Measurements from ENCODE around the gene CNNM3.

Gene CNNM3

DNA sequence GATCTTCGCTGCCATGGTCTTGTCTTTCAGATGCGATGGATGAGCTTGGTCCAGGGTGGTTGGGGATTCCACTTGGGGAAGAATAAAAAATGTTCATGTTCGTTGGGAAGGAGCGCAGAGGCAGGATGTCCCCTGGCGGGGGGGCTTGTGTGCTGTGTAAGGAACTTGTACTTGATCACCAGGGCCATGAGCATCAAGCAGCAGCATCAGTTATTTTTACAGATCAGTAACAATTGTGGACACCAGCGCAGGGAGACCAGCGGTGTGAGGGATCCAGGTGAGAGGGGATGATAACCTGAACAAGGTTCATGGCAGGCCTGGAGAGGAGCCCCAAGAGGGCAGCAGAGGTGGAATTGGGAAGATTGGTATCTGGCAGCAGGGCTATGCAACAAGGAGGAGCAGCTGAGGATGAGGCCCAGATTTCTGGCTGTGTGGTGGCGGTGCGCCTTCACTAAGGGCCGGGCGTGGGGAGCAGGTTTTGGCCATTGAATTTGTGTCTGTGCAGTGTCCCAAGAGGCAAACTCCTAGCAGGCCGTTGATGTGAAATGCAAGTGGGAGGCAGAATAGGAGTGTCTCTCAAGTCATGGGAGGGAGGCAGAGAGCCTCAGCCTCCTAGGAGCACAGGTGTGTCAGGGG is 3.9 kb downstream of the CNNM3 start:
- no peak overlapping the region for H3K4me3 ChIP-seq (ENCODE audit: low read depth, low read length)
- H3K27ac ChIP-seq (ENCODE audit: low read depth, low read length): no peak overlapping the region
- no peaks in the 10 kb centered on the region for H3K27me3 ChIP-seq (ENCODE audit: control insufficient read depth, insufficient read depth, low read length)
- peaks cover 13% of the 10 kb centered on the region for H3K4me1 ChIP-seq (ENCODE audit: control insufficient read depth, insufficient read depth, low read length)
- H3K9ac ChIP-seq (ENCODE audit: low read depth, low read length): no peak overlapping the region
- H3K9me3 ChIP-seq (ENCODE audit: control insufficient read depth, insufficient read depth, low read length): no peaks in the 10 kb centered on the region
- peaks cover 46% of the 10 kb centered on the region for H3K36me3 ChIP-seq (ENCODE audit: control insufficient read depth, insufficient read depth, low read length)

DNA sequence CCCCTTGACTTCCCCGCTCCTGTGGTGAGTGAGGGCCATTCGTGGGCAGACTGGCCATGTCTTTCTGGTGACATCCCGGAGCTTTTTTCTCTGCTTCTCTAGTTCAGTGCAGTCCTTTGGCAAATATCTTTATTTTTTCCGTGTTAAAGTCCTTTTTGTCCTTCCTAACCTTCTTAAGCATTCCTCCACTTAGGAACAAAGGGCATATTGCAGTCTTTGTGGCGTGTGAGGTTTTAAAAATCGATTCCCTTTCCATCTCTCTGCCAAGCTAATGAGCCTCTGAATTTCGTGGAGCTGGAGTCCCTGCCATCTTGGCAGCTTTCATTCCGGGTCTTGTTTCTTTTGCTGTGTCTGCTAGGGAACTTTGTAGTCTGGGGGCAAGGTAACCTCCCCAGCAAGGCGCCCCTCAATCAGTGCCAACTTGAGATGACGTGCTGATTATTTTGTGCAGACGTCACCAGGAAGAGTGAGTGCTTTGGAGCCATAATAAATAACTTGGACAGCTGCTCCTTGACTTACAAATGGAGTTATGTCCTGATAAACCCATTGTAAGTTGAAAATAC is 5.1 kb downstream of the CNNM3 start:
- H3K36me3 ChIP-seq (ENCODE audit: control insufficient read depth, insufficient read depth, low read length): peaks cover 58% of the 10 kb centered on the region

GRCh38 chr2:96822786-96823185 is 6.7 kb downstream of the CNNM3 start:
- Histone ChIP-seq H3K27me3 (ENCODE audit: control insufficient read depth, insufficient read depth, low read length) (no peaks in the 10 kb centered on the region), H3K9ac (ENCODE audit: low read depth, low read length) (no peak overlapping the region), H3K4me1 (ENCODE audit: control insufficient read depth, insufficient read depth, low read length) (peaks cover 9% of the 10 kb centered on the region), H3K9me3 (ENCODE audit: control insufficient read depth, insufficient read depth, low read length) (no peaks in the 10 kb centered on the region), H3K27ac (ENCODE audit: low read depth, low read length) (no peak overlapping the region), H3K4me3 (ENCODE audit: low read depth, low read length) (no peak overlapping the region), H3K36me3 (ENCODE audit: control insufficient read depth, insufficient read depth, low read length) (peaks cover 70% of the 10 kb centered on the region)

More for the DNA sequence above, 5.1 kb downstream of the CNNM3 start:
- Histone ChIP-seq H3K9ac (ENCODE audit: low read depth, low read length) (no peak overlapping the region), H3K9me3 (ENCODE audit: control insufficient read depth, insufficient read depth, low read length) (no peaks in the 10 kb centered on the region), H3K27me3 (ENCODE audit: control insufficient read depth, insufficient read depth, low read length) (no peaks in the 10 kb centered on the region), H3K4me1 (ENCODE audit: control insufficient read depth, insufficient read depth, low read length) (peaks cover 13% of the 10 kb centered on the region), H3K4me3 (ENCODE audit: low read depth, low read length) (no peak overlapping the region), H3K27ac (ENCODE audit: low read depth, low read length) (no peak overlapping the region)

DNA sequence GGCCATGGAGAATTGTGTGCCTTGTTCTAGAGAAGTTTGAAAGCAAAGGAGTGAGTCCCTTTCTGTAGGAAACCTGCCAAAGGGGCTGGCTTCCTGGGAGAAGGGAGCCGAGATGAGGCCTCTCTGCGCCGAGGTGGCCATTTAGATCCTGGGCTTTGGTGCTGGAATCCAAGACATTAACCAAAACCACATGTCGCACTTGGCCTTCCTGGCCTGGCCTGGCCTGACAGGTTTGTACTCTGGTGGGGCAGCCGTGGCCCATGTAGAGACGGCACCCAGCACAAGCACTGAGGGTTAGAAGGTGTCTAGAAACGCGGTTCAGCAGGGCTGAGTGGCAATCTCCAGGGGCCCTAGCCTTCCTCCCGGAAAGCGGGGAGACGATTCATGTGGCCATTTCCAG is 7.1 kb downstream of the CNNM3 start:
- H3K9ac ChIP-seq (ENCODE audit: low read depth, low read length): no peak overlapping the region
- no peak overlapping the region for H3K27ac ChIP-seq (ENCODE audit: low read depth, low read length)
- no peak overlapping the region for H3K4me3 ChIP-seq (ENCODE audit: low read depth, low read length)
- no peaks in the 10 kb centered on the region for H3K27me3 ChIP-seq (ENCODE audit: control insufficient read depth, insufficient read depth, low read length)
- H3K9me3 ChIP-seq (ENCODE audit: control insufficient read depth, insufficient read depth, low read length): no peaks in the 10 kb centered on the region
- peaks cover 71% of the 10 kb centered on the region for H3K36me3 ChIP-seq (ENCODE audit: control insufficient read depth, insufficient read depth, low read length)
- peaks cover 6% of the 10 kb centered on the region; the same call in 1 of the 2 replicates for H3K4me1 ChIP-seq (ENCODE audit: control insufficient read depth, insufficient read depth, low read length)

GRCh38 chr2:96824079-96824870 is 8.2 kb downstream of the CNNM3 start:
- H3K27ac ChIP-seq (ENCODE audit: low read depth, low read length): no peak overlapping the region
- no peaks in the 10 kb centered on the region for H3K27me3 ChIP-seq (ENCODE audit: control insufficient read depth, insufficient read depth, low read length)

GRCh38 chr2:96825057-96825456 is 9.0 kb downstream of the CNNM3 start:
- H3K27me3 ChIP-seq (ENCODE audit: control insufficient read depth, insufficient read depth, low read length): no peaks in the 10 kb centered on the region
- peaks cover 76% of the 10 kb centered on the region for H3K36me3 ChIP-seq (ENCODE audit: control insufficient read depth, insufficient read depth, low read length)
- no peak overlapping the region for H3K4me3 ChIP-seq (ENCODE audit: low read depth, low read length)
- H3K27ac ChIP-seq (ENCODE audit: low read depth, low read length): no peak overlapping the region
- peaks cover 6% of the 10 kb centered on the region; the same call in 1 of the 2 replicates for H3K4me1 ChIP-seq (ENCODE audit: control insufficient read depth, insufficient read depth, low read length)
- H3K9ac ChIP-seq (ENCODE audit: low read depth, low read length): no peak overlapping the region
- no peaks in the 10 kb centered on the region for H3K9me3 ChIP-seq (ENCODE audit: control insufficient read depth, insufficient read depth, low read length)

More at GRCh38 chr2:96824079-96824870, 8.2 kb downstream of the CNNM3 start:
- Histone ChIP-seq H3K9ac (ENCODE audit: low read depth, low read length) (no peak overlapping the region), H3K4me3 (ENCODE audit: low read depth, low read length) (no peak overlapping the region), H3K9me3 (ENCODE audit: control insufficient read depth, insufficient read depth, low read length) (no peaks in the 10 kb centered on the region), H3K36me3 (ENCODE audit: control insufficient read depth, insufficient read depth, low read length) (peaks cover 75% of the 10 kb centered on the region), H3K4me1 (ENCODE audit: control insufficient read depth, insufficient read depth, low read length) (peaks cover 6% of the 10 kb centered on the region; the same call in 1 of the 2 replicates)

DNA sequence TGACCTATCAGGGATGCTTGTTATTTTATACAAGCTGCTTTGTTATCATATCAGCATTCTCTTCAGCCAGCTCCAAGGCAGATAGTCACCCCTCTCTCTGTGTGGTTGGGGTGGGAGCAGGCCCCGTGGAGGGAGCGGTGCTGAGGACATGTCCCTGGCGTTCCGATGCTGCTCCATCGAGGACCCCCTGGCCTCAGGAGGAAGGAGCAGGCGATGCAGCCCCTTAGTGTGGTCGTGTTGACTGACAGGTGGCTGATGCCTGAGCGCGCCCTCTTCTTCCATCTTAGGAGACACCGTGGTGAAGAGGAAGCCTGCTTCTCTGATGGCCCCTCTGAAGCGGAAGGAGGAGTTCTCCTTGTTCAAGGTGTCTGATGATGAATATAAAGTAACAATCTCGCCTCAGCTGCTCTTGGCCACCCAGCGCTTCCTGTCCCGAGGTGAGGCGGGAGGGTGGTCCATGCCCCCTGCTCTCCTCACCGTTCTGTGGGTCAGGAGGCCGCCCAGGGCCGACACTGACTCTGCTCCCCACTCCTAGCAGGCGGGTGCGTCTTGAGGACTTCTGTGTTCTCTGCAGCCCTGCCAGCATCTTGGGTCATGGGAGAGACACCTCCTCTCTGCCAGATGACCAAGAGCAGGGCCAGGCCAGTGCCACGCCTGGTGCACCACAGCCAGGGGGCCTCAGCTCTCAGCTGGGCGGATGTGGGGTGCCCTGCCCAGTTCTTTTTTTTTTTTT is 10.6 kb downstream of the CNNM3 start:
- Histone ChIP-seq H3K4me1 (ENCODE audit: control insufficient read depth, insufficient read depth, low read length) (no peaks in the 10 kb centered on the region), H3K36me3 (ENCODE audit: control insufficient read depth, insufficient read depth, low read length) (peaks cover 89% of the 10 kb centered on the region), H3K4me3 (ENCODE audit: low read depth, low read length) (no peak overlapping the region), H3K27me3 (ENCODE audit: control insufficient read depth, insufficient read depth, low read length) (no peaks in the 10 kb centered on the region), H3K9me3 (ENCODE audit: control insufficient read depth, insufficient read depth, low read length) (no peaks in the 10 kb centered on the region), H3K27ac (ENCODE audit: low read depth, low read length) (no peak overlapping the region), H3K9ac (ENCODE audit: low read depth, low read length) (no peak overlapping the region)

- Histone ChIP-seq H3K4me1 (ENCODE audit: control insufficient read depth, insufficient read depth, low read length) (peaks cover 17% of the 10 kb centered on the region), H3K36me3 (ENCODE audit: control insufficient read depth, insufficient read depth, low read length) (peaks cover 87% of the 10 kb centered on the region), H3K27ac (ENCODE audit: low read depth, low read length) (no peak overlapping the region)
These were observed 12.4 kb downstream of the CNNM3 start for GRCh38 chr2:96828436-96828835.

GRCh38 chr2:96828874-96829273 is 12.8 kb downstream of the CNNM3 start:
- no peak overlapping the region for H3K4me3 ChIP-seq (ENCODE audit: low read depth, low read length)
- H3K36me3 ChIP-seq (ENCODE audit: control insufficient read depth, insufficient read depth, low read length): peaks cover 87% of the 10 kb centered on the region
- no peaks in the 10 kb centered on the region for H3K27me3 ChIP-seq (ENCODE audit: control insufficient read depth, insufficient read depth, low read length)
- H3K27ac ChIP-seq (ENCODE audit: low read depth, low read length): no peak overlapping the region
- no peak overlapping the region for H3K9ac ChIP-seq (ENCODE audit: low read depth, low read length)
- no peaks in the 10 kb centered on the region for H3K9me3 ChIP-seq (ENCODE audit: control insufficient read depth, insufficient read depth, low read length)
- H3K4me1 ChIP-seq (ENCODE audit: control insufficient read depth, insufficient read depth, low read length): peaks cover 19% of the 10 kb centered on the region

More at GRCh38 chr2:96828436-96828835, 12.4 kb downstream of the CNNM3 start:
- no peaks in the 10 kb centered on the region for H3K27me3 ChIP-seq (ENCODE audit: control insufficient read depth, insufficient read depth, low read length)
- H3K9ac ChIP-seq (ENCODE audit: low read depth, low read length): no peak overlapping the region
- no peak overlapping the region for H3K4me3 ChIP-seq (ENCODE audit: low read depth, low read length)
- no peaks in the 10 kb centered on the region for H3K9me3 ChIP-seq (ENCODE audit: control insufficient read depth, insufficient read depth, low read length)

GRCh38 chr2:96830044-96830562 is 14.0 kb downstream of the CNNM3 start:
- H3K27ac ChIP-seq (ENCODE audit: low read depth, low read length): no peak overlapping the region
- no peak overlapping the region for H3K4me3 ChIP-seq (ENCODE audit: low read depth, low read length)
- peaks cover 19% of the 10 kb centered on the region for H3K4me1 ChIP-seq (ENCODE audit: control insufficient read depth, insufficient read depth, low read length)
- no peaks in the 10 kb centered on the region for H3K27me3 ChIP-seq (ENCODE audit: control insufficient read depth, insufficient read depth, low read length)
- H3K9ac ChIP-seq (ENCODE audit: low read depth, low read length): no peak overlapping the region
- no peaks in the 10 kb centered on the region for H3K9me3 ChIP-seq (ENCODE audit: control insufficient read depth, insufficient read depth, low read length)
- H3K36me3 ChIP-seq (ENCODE audit: control insufficient read depth, insufficient read depth, low read length): peaks cover 84% of the 10 kb centered on the region
